ENCODE results near the gene PIK3AP1.

The PIK3AP1 gene

GRCh38 chr10:96657385-96657784 lies 62.9 kb downstream of the PIK3AP1 start:
- H3K9ac ChIP-seq (ENCODE audit: low read length), result no peak overlapping the region
- no peaks in the 10 kb centered on the region for H3K36me3 ChIP-seq (ENCODE audit: control insufficient read depth, insufficient read depth, low read length)
- H3K4me1 ChIP-seq (ENCODE audit: control insufficient read depth, insufficient read depth, low read length), result no peaks in the 10 kb centered on the region
- no peak overlapping the region for H3K4me3 ChIP-seq (ENCODE audit: low read length)
- H3K27me3 ChIP-seq (ENCODE audit: control insufficient read depth, insufficient read depth, low read length), result no peaks in the 10 kb centered on the region
- H3K9me3 ChIP-seq (ENCODE audit: control insufficient read depth, low read length), result no peaks in the 10 kb centered on the region

- Histone ChIP-seq H3K9ac (ENCODE audit: low read length) (no peak overlapping the region), H3K9me3 (ENCODE audit: control insufficient read depth, low read length) (no peaks in the 10 kb centered on the region), H3K27me3 (ENCODE audit: control insufficient read depth, insufficient read depth, low read length) (no peaks in the 10 kb centered on the region), H3K36me3 (ENCODE audit: control insufficient read depth, insufficient read depth, low read length) (no peaks in the 10 kb centered on the region), H3K4me3 (ENCODE audit: low read length) (no peak overlapping the region), H3K4me1 (ENCODE audit: control insufficient read depth, insufficient read depth, low read length) (no peaks in the 10 kb centered on the region)
Measured at GRCh38 chr10:96656839-96657238, 63.5 kb downstream of the PIK3AP1 start.

- Histone ChIP-seq H3K9me3 (ENCODE audit: control insufficient read depth, low read length) (no peaks in the 10 kb centered on the region), H3K36me3 (ENCODE audit: control insufficient read depth, insufficient read depth, low read length) (no peaks in the 10 kb centered on the region), H3K9ac (ENCODE audit: low read length) (no peak overlapping the region), H3K27me3 (ENCODE audit: control insufficient read depth, insufficient read depth, low read length) (no peaks in the 10 kb centered on the region), H3K4me3 (ENCODE audit: low read length) (no peak overlapping the region), H3K4me1 (ENCODE audit: control insufficient read depth, insufficient read depth, low read length) (no peaks in the 10 kb centered on the region)
Measured at GRCh38 chr10:96656198-96656577, 64.1 kb downstream of the PIK3AP1 start.

DNA sequence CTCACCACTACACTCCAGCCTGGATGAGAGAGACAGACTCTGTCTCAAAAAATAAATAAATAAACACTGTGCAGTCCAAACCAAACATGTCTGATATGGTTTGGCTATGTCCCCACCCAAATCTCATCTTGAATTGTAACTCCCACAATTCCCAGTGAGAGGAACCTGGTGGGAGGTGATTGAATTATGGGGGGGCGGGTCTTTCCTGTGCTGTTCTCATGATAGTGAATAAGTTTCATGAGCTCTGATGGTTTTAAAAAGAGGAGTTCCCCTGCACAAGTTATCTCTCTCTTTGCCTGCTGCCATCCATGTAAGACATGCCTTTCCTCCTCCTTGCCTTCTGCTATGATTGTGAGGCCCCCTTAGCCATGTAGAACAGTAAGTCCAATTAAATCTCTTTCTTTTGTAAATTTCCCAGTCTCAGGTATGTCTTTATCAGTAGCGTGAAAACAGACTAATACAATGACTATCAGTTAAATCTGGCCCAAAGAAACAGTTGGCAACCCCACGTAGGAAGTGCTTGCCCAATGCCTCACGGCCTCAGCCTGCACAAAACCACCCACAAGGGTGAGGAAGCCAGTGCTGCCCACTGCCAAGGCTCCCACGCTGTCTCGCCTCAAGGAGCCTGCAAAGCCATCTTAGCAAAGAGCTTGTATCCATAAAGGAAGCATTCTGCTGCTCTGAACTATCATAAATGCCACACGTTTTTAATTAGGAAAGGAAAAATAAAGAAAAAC lies 64.7 kb downstream of the PIK3AP1 start:
- Histone ChIP-seq H3K4me1 (ENCODE audit: control insufficient read depth, insufficient read depth, low read length) (no peaks in the 10 kb centered on the region), H3K27me3 (ENCODE audit: control insufficient read depth, insufficient read depth, low read length) (no peaks in the 10 kb centered on the region), H3K9ac (ENCODE audit: low read length) (no peak overlapping the region), H3K4me3 (ENCODE audit: low read length) (no peak overlapping the region), H3K36me3 (ENCODE audit: control insufficient read depth, insufficient read depth, low read length) (no peaks in the 10 kb centered on the region), H3K9me3 (ENCODE audit: control insufficient read depth, low read length) (no peaks in the 10 kb centered on the region)

GRCh38 chr10:96651998-96652431 lies 68.3 kb downstream of the PIK3AP1 start:
- H3K36me3 ChIP-seq (ENCODE audit: control insufficient read depth, insufficient read depth, low read length), result no peaks in the 10 kb centered on the region
- H3K27me3 ChIP-seq (ENCODE audit: control insufficient read depth, insufficient read depth, low read length), result no peaks in the 10 kb centered on the region
- H3K4me3 ChIP-seq (ENCODE audit: low read length), result no peak overlapping the region
- no peaks in the 10 kb centered on the region for H3K4me1 ChIP-seq (ENCODE audit: control insufficient read depth, insufficient read depth, low read length)
- no peak overlapping the region for H3K9ac ChIP-seq (ENCODE audit: low read length)
- no peaks in the 10 kb centered on the region for H3K9me3 ChIP-seq (ENCODE audit: control insufficient read depth, low read length)

- H3K9me3 ChIP-seq (ENCODE audit: control insufficient read depth, low read length), result no peaks in the 10 kb centered on the region
- H3K9ac ChIP-seq (ENCODE audit: low read length), result no peak overlapping the region
- H3K4me1 ChIP-seq (ENCODE audit: control insufficient read depth, insufficient read depth, low read length), result no peaks in the 10 kb centered on the region
- no peak overlapping the region for H3K4me3 ChIP-seq (ENCODE audit: low read length)
- H3K27me3 ChIP-seq (ENCODE audit: control insufficient read depth, insufficient read depth, low read length), result no peaks in the 10 kb centered on the region
- no peaks in the 10 kb centered on the region for H3K36me3 ChIP-seq (ENCODE audit: control insufficient read depth, insufficient read depth, low read length)
Measured at GRCh38 chr10:96650958-96651357, 69.4 kb downstream of the PIK3AP1 start.

- Histone ChIP-seq H3K9me3 (ENCODE audit: control insufficient read depth, low read length) (no peaks in the 10 kb centered on the region), H3K9ac (ENCODE audit: low read length) (no peak overlapping the region), H3K4me1 (ENCODE audit: control insufficient read depth, insufficient read depth, low read length) (no peaks in the 10 kb centered on the region), H3K4me3 (ENCODE audit: low read length) (no peak overlapping the region), H3K27me3 (ENCODE audit: control insufficient read depth, insufficient read depth, low read length) (no peaks in the 10 kb centered on the region), H3K36me3 (ENCODE audit: control insufficient read depth, insufficient read depth, low read length) (no peaks in the 10 kb centered on the region)
Measured at GRCh38 chr10:96648297-96648696, 72.0 kb downstream of the PIK3AP1 start.

- no peaks in the 10 kb centered on the region for H3K4me1 ChIP-seq (ENCODE audit: control insufficient read depth, insufficient read depth, low read length)
- H3K9ac ChIP-seq (ENCODE audit: low read length), result no peak overlapping the region
- H3K36me3 ChIP-seq (ENCODE audit: control insufficient read depth, insufficient read depth, low read length), result no peaks in the 10 kb centered on the region
- no peaks in the 10 kb centered on the region for H3K27me3 ChIP-seq (ENCODE audit: control insufficient read depth, insufficient read depth, low read length)
- no peaks in the 10 kb centered on the region for H3K9me3 ChIP-seq (ENCODE audit: control insufficient read depth, low read length)
- H3K4me3 ChIP-seq (ENCODE audit: low read length), result no peak overlapping the region
Measured at GRCh38 chr10:96647466-96647865, 72.8 kb downstream of the PIK3AP1 start.

DNA sequence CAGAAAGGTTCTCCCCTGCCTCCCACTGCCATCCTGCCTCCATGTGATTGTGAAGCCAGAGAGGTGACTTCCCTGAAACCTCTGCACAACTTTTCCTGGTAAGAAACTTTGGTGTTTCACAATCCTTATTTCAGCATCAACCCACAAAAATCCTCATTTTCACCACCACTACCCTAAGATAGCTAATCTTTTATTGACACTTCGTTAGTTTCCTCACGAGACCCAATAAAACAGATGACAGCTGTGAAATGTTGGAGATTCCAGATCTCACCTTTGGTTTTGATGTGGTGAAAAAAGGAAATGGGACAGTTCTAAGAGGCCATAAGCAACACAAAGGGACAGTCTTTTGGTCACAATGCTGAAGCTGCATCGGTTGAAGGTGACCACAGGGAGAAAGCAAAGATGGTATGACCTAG lies 73.6 kb downstream of the PIK3AP1 start:
- no peaks in the 10 kb centered on the region for H3K9me3 ChIP-seq (ENCODE audit: control insufficient read depth, low read length)
- H3K36me3 ChIP-seq (ENCODE audit: control insufficient read depth, insufficient read depth, low read length), result no peaks in the 10 kb centered on the region
- no peak overlapping the region for H3K9ac ChIP-seq (ENCODE audit: low read length)
- no peaks in the 10 kb centered on the region for H3K27me3 ChIP-seq (ENCODE audit: control insufficient read depth, insufficient read depth, low read length)
- H3K4me3 ChIP-seq (ENCODE audit: low read length), result no peak overlapping the region
- no peaks in the 10 kb centered on the region for H3K4me1 ChIP-seq (ENCODE audit: control insufficient read depth, insufficient read depth, low read length)

GRCh38 chr10:96646301-96646700 lies 74.0 kb downstream of the PIK3AP1 start:
- H3K27me3 ChIP-seq (ENCODE audit: control insufficient read depth, insufficient read depth, low read length), result no peaks in the 10 kb centered on the region
- H3K9ac ChIP-seq (ENCODE audit: low read length), result no peak overlapping the region
- no peaks in the 10 kb centered on the region for H3K9me3 ChIP-seq (ENCODE audit: control insufficient read depth, low read length)
- H3K4me1 ChIP-seq (ENCODE audit: control insufficient read depth, insufficient read depth, low read length), result no peaks in the 10 kb centered on the region
- no peak overlapping the region for H3K4me3 ChIP-seq (ENCODE audit: low read length)
- no peaks in the 10 kb centered on the region for H3K36me3 ChIP-seq (ENCODE audit: control insufficient read depth, insufficient read depth, low read length)

DNA sequence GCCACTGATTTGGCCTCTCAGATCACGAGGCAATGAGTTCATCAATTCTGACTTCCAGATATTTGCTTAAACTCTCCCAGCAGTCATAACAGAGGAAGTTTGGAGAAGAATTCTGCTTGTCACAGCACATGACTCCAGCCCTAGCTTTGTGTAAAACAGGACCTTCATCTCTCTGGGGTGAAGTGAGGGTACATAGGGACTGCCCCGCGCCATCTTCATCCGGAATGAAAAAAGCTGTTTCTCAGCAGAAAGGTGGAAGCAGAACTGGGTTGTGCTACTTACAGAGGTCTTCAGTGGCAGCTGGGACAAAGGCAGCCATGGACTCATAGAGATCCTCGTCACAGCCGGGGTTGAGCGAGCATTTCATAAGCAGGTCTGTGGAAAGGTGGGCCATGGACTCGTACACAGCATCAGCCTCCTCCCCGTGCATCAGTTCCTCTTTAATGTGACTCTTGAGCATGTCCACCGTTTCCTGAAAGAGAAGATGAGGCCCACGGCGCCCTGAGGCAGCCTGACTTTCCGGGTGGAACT lies 75.1 kb downstream of the PIK3AP1 start:
- no peaks in the 10 kb centered on the region for H3K9me3 ChIP-seq (ENCODE audit: control insufficient read depth, low read length)
- H3K36me3 ChIP-seq (ENCODE audit: control insufficient read depth, insufficient read depth, low read length), result no peaks in the 10 kb centered on the region
- H3K9ac ChIP-seq (ENCODE audit: low read length), result no peak overlapping the region
- H3K4me1 ChIP-seq (ENCODE audit: control insufficient read depth, insufficient read depth, low read length), result no peaks in the 10 kb centered on the region
- no peaks in the 10 kb centered on the region for H3K27me3 ChIP-seq (ENCODE audit: control insufficient read depth, insufficient read depth, low read length)
- H3K4me3 ChIP-seq (ENCODE audit: low read length), result no peak overlapping the region

- no peaks in the 10 kb centered on the region for H3K36me3 ChIP-seq (ENCODE audit: control insufficient read depth, insufficient read depth, low read length)
- no peak overlapping the region for H3K4me3 ChIP-seq (ENCODE audit: low read length)
- H3K4me1 ChIP-seq (ENCODE audit: control insufficient read depth, insufficient read depth, low read length), result no peaks in the 10 kb centered on the region
- H3K9ac ChIP-seq (ENCODE audit: low read length), result no peak overlapping the region
- H3K9me3 ChIP-seq (ENCODE audit: control insufficient read depth, low read length), result no peaks in the 10 kb centered on the region
- no peaks in the 10 kb centered on the region for H3K27me3 ChIP-seq (ENCODE audit: control insufficient read depth, insufficient read depth, low read length)
Measured at GRCh38 chr10:96643920-96644319, 76.4 kb downstream of the PIK3AP1 start.

All from mucosa of stomach (tissue), 1 donor.